Osteocyte (in vitro differentiated cells): Measurements from ENCODE around the gene SLC22A5. TPM values are rescaled to one million over a fixed set of nuclear protein-coding genes. Genes with fewer than 3 reads are reported as not detected.

Experiments
- DNase-seq: peaks from one replicate; pipeline ENCODE4 v3.0.0; 2021; ENCODE audit warnings: mixed read lengths; ENCODE audit not compliant: unreplicated experiment; ENCODE audit errors: extremely low spot score
- H3K27ac Mint-ChIP-seq: one replicate; pipeline ENCODE4 v1.8.0; 2021; ENCODE audit warnings: mild to moderate bottlenecking, mixed read lengths; ENCODE audit not compliant: unreplicated experiment
- H3K27me3 Mint-ChIP-seq: one replicate; pipeline ENCODE4 v1.8.0; 2021; ENCODE audit warnings: mixed read lengths; ENCODE audit not compliant: unreplicated experiment
- H3K36me3 Mint-ChIP-seq: one replicate; pipeline ENCODE4 v1.8.0; 2021; ENCODE audit warnings: mixed read lengths; ENCODE audit not compliant: unreplicated experiment
- H3K4me1 Mint-ChIP-seq: one replicate; pipeline ENCODE4 v1.8.0; 2021; ENCODE audit warnings: mixed read lengths; ENCODE audit not compliant: unreplicated experiment
- H3K4me3 Mint-ChIP-seq: one replicate; pipeline ENCODE4 v1.8.0; 2021; ENCODE audit warnings: mild to moderate bottlenecking, moderate library complexity, mixed read lengths; ENCODE audit not compliant: unreplicated experiment
- H3K9me3 Mint-ChIP-seq: one replicate; pipeline ENCODE4 v1.8.0; 2021; ENCODE audit warnings: mixed read lengths; ENCODE audit not compliant: unreplicated experiment
- CTCF ChIP-seq: fragments of 200-600 bp; sonication (generic); IDR thresholded peaks from 2 replicates; pipeline ENCODE4 v1.5.0; 2021; ENCODE audit warnings: antibody characterized with exemption, mild to moderate bottlenecking, moderate library complexity
- total RNA-seq: library from RNA; stranded (reverse); gene quantifications from 2 replicates; pipeline ENCODE4 v1.2.1, GENCODE V29; 2021

Gene SLC22A5
- total RNA-seq, 1 donor from 2014 or later: 6.7 TPM

GRCh38 chr5:132425975-132426524 is 56.5 kb downstream of the SLC22A5 start:
- H3K4me3 Mint-ChIP-seq: no peak overlapping the region
- peak overlapping the region; percentile 91 for H3K27ac Mint-ChIP-seq
- no peak for DNase-seq
- peaks cover 7% of the 10 kb centered on the region for H3K36me3 Mint-ChIP-seq
- no peak for TF ChIP-seq CTCF
- H3K4me1 Mint-ChIP-seq: peaks cover 65% of the 10 kb centered on the region
- no peaks in the 10 kb centered on the region for H3K27me3 Mint-ChIP-seq
- H3K9me3 Mint-ChIP-seq: no peaks in the 10 kb centered on the region

- peak; percentile 48 for TF ChIP-seq CTCF
- Mint-ChIP-seq H3K27me3 (no peaks in the 10 kb centered on the region), H3K4me3 (no peak overlapping the region), H3K9me3 (no peaks in the 10 kb centered on the region), H3K27ac (peak overlapping the region; percentile 91), H3K36me3 (peaks cover 5% of the 10 kb centered on the region), H3K4me1 (peaks cover 59% of the 10 kb centered on the region)
- no peak for DNase-seq
Measured at GRCh38 chr5:132426525-132427138, 57.1 kb downstream of the SLC22A5 start.

- Mint-ChIP-seq H3K27me3 (no peaks in the 10 kb centered on the region), H3K27ac (peak overlapping the region; percentile 91), H3K4me3 (no peak overlapping the region), H3K4me1 (peaks cover 56% of the 10 kb centered on the region), H3K36me3 (peaks cover 6% of the 10 kb centered on the region), H3K9me3 (no peaks in the 10 kb centered on the region)
- DNase-seq: peak; percentile 75
- no peak for TF ChIP-seq CTCF
Measured at GRCh38 chr5:132427281-132428146, 58.0 kb downstream of the SLC22A5 start.

GRCh38 chr5:132428147-132428482 is 58.6 kb downstream of the SLC22A5 start:
- Mint-ChIP-seq H3K4me3 (no peak overlapping the region), H3K27ac (peak overlapping the region; percentile 91)

More at GRCh38 chr5:132428147-132428482, 58.6 kb downstream of the SLC22A5 start:
- Mint-ChIP-seq H3K36me3 (peaks cover 11% of the 10 kb centered on the region), H3K4me1 (peaks cover 56% of the 10 kb centered on the region), H3K27me3 (no peaks in the 10 kb centered on the region), H3K9me3 (no peaks in the 10 kb centered on the region)
- TF ChIP-seq CTCF: no peak
- no peak for DNase-seq
